IMR-90 (cell line): Measurements from ENCODE around the gene CDH13. TPM values are rescaled to one million over a fixed set of nuclear protein-coding genes. Genes with fewer than 3 reads are reported as not detected.

Experiments used
- ATAC-seq: fragments of 200-7000 bp; cut with Tn5 transposase; 2 replicates; pipeline ENCODE4 v1.9.1; 2020; ENCODE audit warnings: low read depth, mild to moderate bottlenecking, moderate library complexity
- BruUV-seq: library from RNA; stranded (reverse); fragments of 400-500 nt; replicated peaks from 2 replicates; lab custom pipeline; 2021; lab: Mats Ljungman, UMichigan
- CTCF ChIA-PET: fragments of 300-600 bp; formaldehyde crosslinking; extraction: SDS; loops from one replicate; lab custom pipeline; 2021; ENCODE audit warnings: antibody characterized with exemption; lab: Yijun Ruan, JAX
- POLR2A ChIA-PET: fragments of 300-600 bp; sonication (Branson Sonifier 250); formaldehyde crosslinking; loops from one replicate; lab custom pipeline; 2022; ENCODE audit warnings: antibody characterized with exemption; ENCODE audit not compliant: unreplicated experiment; lab: Charles Lee
- DNase-seq: peaks from one replicate; pipeline ENCODE4 v3.0.0; 2013
- H2AFZ ChIP-seq: replicated peaks from 2 replicates; pipeline ENCODE3; 2013; ENCODE audit warnings: low read length, mild to moderate bottlenecking; ENCODE audit not compliant: poor library complexity
- H2AK5ac ChIP-seq: 2 replicates; pipeline ENCODE4 v1.6.1; 2013; ENCODE audit warnings: low read depth, low read length, inconsistent platforms
- H2AK9ac ChIP-seq: replicated peaks from 2 replicates; pipeline ENCODE3; 2013; ENCODE audit warnings: mild to moderate bottlenecking, low read depth, low read length, moderate library complexity; ENCODE audit not compliant: poor library complexity
- H2BK120ac ChIP-seq: 2 replicates; pipeline ENCODE4 v1.6.1; 2013; ENCODE audit warnings: low read depth, low read length, inconsistent platforms
- H2BK15ac ChIP-seq: 3 replicates; pipeline ENCODE4 v1.6.1; 2013; ENCODE audit warnings: low read depth, low read length, inconsistent platforms
- H2BK20ac ChIP-seq: 2 replicates; pipeline ENCODE4 v1.6.1; 2013; ENCODE audit warnings: low read depth, mild to moderate bottlenecking, inconsistent platforms, low read length, moderate library complexity
- H2BK5ac ChIP-seq: 2 replicates; pipeline ENCODE4 v1.6.1; 2013; ENCODE audit warnings: mild to moderate bottlenecking, low read depth, low read length, inconsistent platforms; ENCODE audit not compliant: poor library complexity, severe bottlenecking
- H3K14ac ChIP-seq: replicated peaks from 2 replicates; pipeline ENCODE4 v1.6.1; 2013; ENCODE audit warnings: low read depth, low read length, inconsistent platforms
- H3K18ac ChIP-seq: 2 replicates; pipeline ENCODE4 v1.6.1; 2013; ENCODE audit warnings: low read depth, low read length, control low read depth
- H3K23ac ChIP-seq: 2 replicates; pipeline ENCODE4 v1.6.1; 2013; ENCODE audit warnings: low read depth, low read length, inconsistent platforms
- H3K27ac ChIP-seq: 2 replicates; pipeline ENCODE4 v1.5.1; 2013; ENCODE audit warnings: mild to moderate bottlenecking, control low read depth, low read length; ENCODE audit not compliant: insufficient read depth
- H3K27me3 ChIP-seq: 2 replicates; pipeline ENCODE4 v1.6.1; 2013; ENCODE audit warnings: low read length; ENCODE audit not compliant: control insufficient read depth, insufficient read depth
- H3K36me3 ChIP-seq: 2 replicates; pipeline ENCODE4 v1.6.1; 2013; ENCODE audit warnings: low read length, mixed read lengths; ENCODE audit not compliant: control insufficient read depth, insufficient read depth
- H3K4ac ChIP-seq: 2 replicates; pipeline ENCODE4 v1.6.1; 2013; ENCODE audit warnings: low read depth, low read length, inconsistent platforms
- H3K4me1 ChIP-seq: 2 replicates; pipeline ENCODE4 v1.6.1; 2013; ENCODE audit warnings: low read length, mixed read lengths; ENCODE audit not compliant: control insufficient read depth, insufficient read depth
- H3K4me2 ChIP-seq: 2 replicates; pipeline ENCODE4 v1.6.1; 2013; ENCODE audit warnings: low read depth, mild to moderate bottlenecking, control low read depth, low read length, moderate library complexity
- H3K4me3 ChIP-seq: 2 replicates; pipeline ENCODE4 v1.5.1; 2013; ENCODE audit warnings: low read depth, mild to moderate bottlenecking, control low read depth, low read length, moderate library complexity; ENCODE audit not compliant: insufficient read depth
- H3K56ac ChIP-seq: 2 replicates; pipeline ENCODE4 v1.6.1; 2013; ENCODE audit warnings: low read length, inconsistent platforms; ENCODE audit not compliant: insufficient read depth; ENCODE audit errors: extremely low read depth
- H3K79me1 ChIP-seq, 2 experiments: 2 replicates each; pipeline ENCODE4 v1.6.1; 2013; ENCODE audit warnings: low read length in 2 of 2, inconsistent platforms in 1 of 2, low read depth in 1 of 2
- H3K9ac ChIP-seq: 2 replicates; pipeline ENCODE4 v1.6.1; 2013; ENCODE audit warnings: low read depth, low read length, control low read depth
- H3K9me1 ChIP-seq: 2 replicates; pipeline ENCODE4 v1.6.1; 2013; ENCODE audit warnings: low read length, inconsistent platforms; ENCODE audit not compliant: insufficient read depth
- H3K9me3 ChIP-seq: 2 replicates; pipeline ENCODE4 v1.6.1; 2013; ENCODE audit warnings: low read length; ENCODE audit not compliant: control insufficient read depth, insufficient read depth
- H4K20me1 ChIP-seq: 2 replicates; pipeline ENCODE4 v1.6.1; 2013; ENCODE audit warnings: low read length, inconsistent platforms; ENCODE audit not compliant: insufficient read depth
- H4K5ac ChIP-seq: 2 replicates; pipeline ENCODE4 v1.6.1; 2013; ENCODE audit warnings: mild to moderate bottlenecking, low read depth, low read length, control low read depth
- H4K8ac ChIP-seq, 2 experiments: 2 replicates each; pipeline ENCODE4 v1.6.1; 2013; ENCODE audit warnings: low read depth in 2 of 2, low read length in 2 of 2, control low read depth in 1 of 2, inconsistent platforms in 1 of 2
- H4K91ac ChIP-seq: 2 replicates; pipeline ENCODE4 v1.6.1; 2013; ENCODE audit warnings: low read depth, low read length, inconsistent platforms; ENCODE audit not compliant: insufficient read depth
- CEBPB ChIP-seq: IDR thresholded peaks from 2 replicates; pipeline ENCODE4 v1.6.1; 2012; ENCODE audit warnings: low read depth, low read length, improper control_type of control experiment
- MAFK ChIP-seq: IDR thresholded peaks from 2 replicates; pipeline ENCODE4 v1.6.1; 2012; ENCODE audit warnings: low read depth, low read length, improper control_type of control experiment
- WGBS, 2 experiments: methylation state at CpG; one replicate each; pipeline versions ENCODE4 v1.1.5 to v1.1.7; 2013; ENCODE audit warnings: missing lambda C conversion rate in 2 of 2; ENCODE audit not compliant: insufficient read length in 1 of 2; ENCODE audit errors: extremely low coverage in 2 of 2; 5-methylcytosine and 5-hydroxymethylcytosine counted together
- dilution Hi-C: fragments of 300-500 bp; cut with HindIII; formaldehyde crosslinking; loops from one replicate; pipeline ENCODE4 v1.14.3; 2018; ENCODE audit warnings: low sequenced_read_pairs; ENCODE audit not compliant: unreplicated experiment
- in situ Hi-C: fragments of 300-500 bp; cut with MboI; formaldehyde crosslinking; loops from 3 replicates; pipeline ENCODE4 v1.14.3; 2019; ENCODE audit warnings: low sequenced_read_pairs, inconsistent platforms, mixed read lengths
- intact Hi-C: fragments of 100-400 bp; cut with micrococcal nuclease; formaldehyde crosslinking; loops from 2 replicates; pipeline ENCODE4 v1.10.0; 2022
- polyA plus RNA-seq, 3 experiments: library from polyadenylated mRNA; depleted of rRNA; stranded (reverse); fragments of >200 nt; gene quantifications; 2 replicates each; pipeline ENCODE4 v1.2.3, GENCODE V29; 2012; ENCODE audit warnings: low replicate concordance in 1 of 3
- total RNA-seq: library from RNA; depleted of rRNA; stranded (reverse); fragments of >200 nt; gene quantifications from 2 replicates; pipeline ENCODE4 v1.2.3, GENCODE V29; 2012

Gene CDH13
- total and polyA plus RNA-seq, 2 of the 4 experiments (the other 2 are of a cell fraction) = 61.6 to 74.7 TPM

DNA sequence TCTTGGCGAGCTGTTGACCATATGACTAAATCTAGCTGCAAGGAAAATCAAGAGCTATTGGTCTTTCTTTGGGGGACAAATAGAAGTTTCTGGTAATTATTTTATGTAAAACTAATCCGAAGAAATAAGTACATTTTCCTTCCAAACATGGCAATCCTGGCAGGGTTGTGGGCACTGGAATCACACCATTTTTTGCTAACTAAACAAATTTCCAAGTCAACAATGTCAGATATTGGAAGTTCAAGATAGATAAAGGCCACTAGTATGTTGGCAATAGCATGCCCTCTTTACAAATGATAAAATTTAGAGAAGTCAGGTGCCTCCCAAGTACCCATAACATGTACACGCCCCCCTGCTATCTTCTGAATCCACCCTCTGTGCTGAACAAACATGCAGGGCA is 330.4 kb downstream of the CDH13 start:
- H3K9me1 ChIP-seq = peaks cover 6% of the 10 kb centered on the region; the same call in 1 of the 2 replicates
- H3K9me3 ChIP-seq = no peaks in the 10 kb centered on the region
- H4K8ac ChIP-seq = no peak overlapping the region
- no CpG with 5 or more reads among the region's 3 CpGs for WGBS, 2 experiments
- no peak overlapping the region for H3K18ac ChIP-seq
- no peak overlapping the region for H3K4ac ChIP-seq
- dilution Hi-C loops (no loop called here), in situ Hi-C loops (no loop called here), intact Hi-C loops (loop anchor here (10.0 kb wide), 1 partner anchor 208 kb away; no protein-coding TSS in a partner anchor)
- H3K14ac ChIP-seq = peak overlapping the region; percentile 28; the same call in 1 of the 2 replicates
- BruUV-seq = no TSS peak
- H2BK120ac ChIP-seq = no peak overlapping the region
- H3K4me2 ChIP-seq = no peak overlapping the region
- H2AFZ ChIP-seq = no peak overlapping the region
- H3K56ac ChIP-seq = no peak overlapping the region
- ChIA-PET POLR2A (no interaction called here), CTCF (no interaction called here)
- H3K36me3 ChIP-seq = no peaks in the 10 kb centered on the region
- no peak overlapping the region for H2AK5ac ChIP-seq
- H3K4me1 ChIP-seq = peaks cover 2% of the 10 kb centered on the region; the same call in 1 of the 2 replicates
- no peak overlapping the region for H3K27ac ChIP-seq
- no peak overlapping the region for H4K5ac ChIP-seq
- no peak overlapping the region for H3K23ac ChIP-seq
- TF ChIP-seq CEBPB = no peak
- peak; percentile 54 for TF ChIP-seq MAFK
- H2AK9ac ChIP-seq = no peak overlapping the region
- DNase-seq = no peak
- H3K27me3 ChIP-seq = no peaks in the 10 kb centered on the region
- H2BK5ac ChIP-seq = no peak overlapping the region
- H2BK20ac ChIP-seq = no peak overlapping the region
- no peak for ATAC-seq
- no peak overlapping the region for H2BK15ac ChIP-seq
- peaks cover 0 to 21% of the 10 kb centered on the region in 2 experiments; a peak in 1 of 4 replicates for H3K79me1 ChIP-seq
- no peak overlapping the region for H3K4me3 ChIP-seq
- no peak overlapping the region for H4K91ac ChIP-seq
- no peaks in the 10 kb centered on the region for H4K20me1 ChIP-seq
- no peak overlapping the region for H3K9ac ChIP-seq
